GM12878 (cell line): ENCODE data around the gene GGT7. TPM values are rescaled to one million over a fixed set of nuclear protein-coding genes. Genes with fewer than 3 reads are reported as not detected.

Source experiments
- ATF7 ChIP-seq: fragments of 450-650 bp; IDR thresholded peaks from 2 replicates; pipeline ENCODE4 v1.6.1; 2016; ENCODE audit warnings: low read depth, mild to moderate bottlenecking
- CBX3 ChIP-seq: fragments of 200-600 bp; sonication (generic); IDR thresholded peaks from 2 replicates; pipeline ENCODE4 v1.6.1; 2016; ENCODE audit warnings: low read depth, borderline replicate concordance
- EED ChIP-seq: sonication (generic); IDR thresholded peaks from 2 replicates; pipeline ENCODE4 v1.6.1; 2016; ENCODE audit warnings: antibody characterized with exemption, low read depth
- FOS ChIP-seq: IDR thresholded peaks from 3 replicates; pipeline ENCODE4 v1.6.1; 2011; ENCODE audit warnings: borderline replicate concordance; ENCODE audit not compliant: insufficient read length; ENCODE audit errors: extremely low read depth
- FOXM1 ChIP-seq: IDR thresholded peaks from 2 replicates; pipeline ENCODE4 v1.6.1; 2012; ENCODE audit warnings: low read depth, mild to moderate bottlenecking, inconsistent platforms, low read length, moderate library complexity
- MYC ChIP-seq: IDR thresholded peaks from 2 replicates; pipeline ENCODE4 v1.6.1; 2011; ENCODE audit warnings: mild to moderate bottlenecking, low read length, moderate library complexity, inconsistent platforms; ENCODE audit not compliant: insufficient read depth, insufficient replicate concordance, insufficient read length, severe bottlenecking
- NFYB ChIP-seq: IDR thresholded peaks from 2 replicates; pipeline ENCODE4 v1.6.1; 2011; ENCODE audit warnings: low read depth, mild to moderate bottlenecking, low read length, improper control_type of control experiment, moderate library complexity; ENCODE audit not compliant: insufficient read depth
- RB1 ChIP-seq: fragments of 450-650 bp; formaldehyde crosslinking; IDR thresholded peaks from 2 replicates; pipeline ENCODE4 v1.6.1; 2017; ENCODE audit warnings: mild to moderate bottlenecking, borderline replicate concordance
- RELB ChIP-seq: fragments of 450-650 bp; IDR thresholded peaks from 2 replicates; pipeline ENCODE4 v1.6.1; 2017; ENCODE audit warnings: low read depth, mild to moderate bottlenecking, moderate library complexity
- SMARCA5 ChIP-seq: fragments of 450-650 bp; IDR thresholded peaks from 2 replicates; pipeline ENCODE4 v1.6.1; 2017; ENCODE audit warnings: mild to moderate bottlenecking
- SUPT20H ChIP-seq: IDR thresholded peaks from 2 replicates; pipeline ENCODE4 v1.6.1; 2011; ENCODE audit warnings: low read depth, mild to moderate bottlenecking, low read length, moderate library complexity, borderline replicate concordance; ENCODE audit not compliant: control insufficient read depth
- TARDBP ChIP-seq: IDR thresholded peaks from 2 replicates; pipeline ENCODE4 v1.6.1; 2016; ENCODE audit warnings: borderline replicate concordance
- polyA plus RNA-seq, 11 experiments: library from polyadenylated mRNA; depleted of rRNA in 4 of 11; unstranded in 6 of 11; stranded (reverse) in 5 of 11; fragments of >200 nt; fragmentation: Nextera tagmentation in 4 of 11; fragmentation: Illumina TruSeq in 1 of 11; extraction: Ambion mirVana in 4 of 11; extraction: Trizol in 1 of 11; gene quantifications; 1 replicate in 1 of 11; 2 replicates in 10 of 11; pipeline versions ENCODE4 v1.2.1 to v1.2.3, GENCODE V29; 2011 to 2016; ENCODE audit warnings: inconsistent platforms in 2 of 11, missing spikeins in 2 of 11, low read depth in 1 of 11
- total RNA-seq, 4 experiments: library from RNA; depleted of rRNA in 3 of 4; stranded (reverse); fragments of >200 nt in 3 of 4; fragmentation: Illumina TruSeq in 1 of 4; extraction: Trizol in 1 of 4; gene quantifications; 2 replicates each; pipeline versions ENCODE4 v1.2.1 to v1.2.3, GENCODE V29; 2013 to 2021
- TF ChIP-seq, protein P1 (sequence below): fragments of 450-650 bp; IDR thresholded peaks from 2 replicates; pipeline ENCODE4 v1.6.1; 2017; ENCODE audit warnings: mild to moderate bottlenecking, moderate library complexity
- TF ChIP-seq, protein P2 (sequence below): fragments of 450-650 bp; IDR thresholded peaks from 2 replicates; pipeline ENCODE4 v1.6.1; 2017; ENCODE audit warnings: antibody characterized with exemption, mild to moderate bottlenecking, moderate library complexity
- TF ChIP-seq, protein P3 (sequence below): fragments of 150-350 bp; IDR thresholded peaks from 2 replicates; pipeline ENCODE4 v1.6.1; 2014; ENCODE audit warnings: mild to moderate bottlenecking, low read depth, low read length
- TF ChIP-seq, protein P4 (sequence below): fragments of 450-650 bp; conservative IDR thresholded peaks from 2 replicates; pipeline ENCODE4 v1.6.1; 2017; ENCODE audit warnings: mild to moderate bottlenecking, moderate library complexity

The GGT7 gene
- total and polyA plus RNA-seq, 10 of the 15 experiments (the other 5 are each of a cell fraction or from before 2014, with no cell fraction given) = 0.02 to 14.7 (median 5.3) TPM

- TF ChIP-seq, protein P1, sequence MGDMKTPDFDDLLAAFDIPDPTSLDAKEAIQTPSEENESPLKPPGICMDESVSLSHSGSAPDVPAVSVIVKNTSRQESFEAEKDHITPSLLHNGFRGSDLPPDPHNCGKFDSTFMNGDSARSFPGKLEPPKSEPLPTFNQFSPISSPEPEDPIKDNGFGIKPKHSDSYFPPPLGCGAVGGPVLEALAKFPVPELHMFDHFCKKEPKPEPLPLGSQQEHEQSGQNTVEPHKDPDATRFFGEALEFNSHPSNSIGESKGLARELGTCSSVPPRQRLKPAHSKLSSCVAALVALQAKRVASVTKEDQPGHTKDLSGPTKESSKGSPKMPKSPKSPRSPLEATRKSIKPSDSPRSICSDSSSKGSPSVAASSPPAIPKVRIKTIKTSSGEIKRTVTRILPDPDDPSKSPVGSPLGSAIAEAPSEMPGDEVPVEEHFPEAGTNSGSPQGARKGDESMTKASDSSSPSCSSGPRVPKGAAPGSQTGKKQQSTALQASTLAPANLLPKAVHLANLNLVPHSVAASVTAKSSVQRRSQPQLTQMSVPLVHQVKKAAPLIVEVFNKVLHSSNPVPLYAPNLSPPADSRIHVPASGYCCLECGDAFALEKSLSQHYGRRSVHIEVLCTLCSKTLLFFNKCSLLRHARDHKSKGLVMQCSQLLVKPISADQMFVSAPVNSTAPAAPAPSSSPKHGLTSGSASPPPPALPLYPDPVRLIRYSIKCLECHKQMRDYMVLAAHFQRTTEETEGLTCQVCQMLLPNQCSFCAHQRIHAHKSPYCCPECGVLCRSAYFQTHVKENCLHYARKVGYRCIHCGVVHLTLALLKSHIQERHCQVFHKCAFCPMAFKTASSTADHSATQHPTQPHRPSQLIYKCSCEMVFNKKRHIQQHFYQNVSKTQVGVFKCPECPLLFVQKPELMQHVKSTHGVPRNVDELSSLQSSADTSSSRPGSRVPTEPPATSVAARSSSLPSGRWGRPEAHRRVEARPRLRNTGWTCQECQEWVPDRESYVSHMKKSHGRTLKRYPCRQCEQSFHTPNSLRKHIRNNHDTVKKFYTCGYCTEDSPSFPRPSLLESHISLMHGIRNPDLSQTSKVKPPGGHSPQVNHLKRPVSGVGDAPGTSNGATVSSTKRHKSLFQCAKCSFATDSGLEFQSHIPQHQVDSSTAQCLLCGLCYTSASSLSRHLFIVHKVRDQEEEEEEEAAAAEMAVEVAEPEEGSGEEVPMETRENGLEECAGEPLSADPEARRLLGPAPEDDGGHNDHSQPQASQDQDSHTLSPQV = no peak
- no peak for TF ChIP-seq RB1
- TF ChIP-seq EED = no peak
- TF ChIP-seq, protein P2, sequence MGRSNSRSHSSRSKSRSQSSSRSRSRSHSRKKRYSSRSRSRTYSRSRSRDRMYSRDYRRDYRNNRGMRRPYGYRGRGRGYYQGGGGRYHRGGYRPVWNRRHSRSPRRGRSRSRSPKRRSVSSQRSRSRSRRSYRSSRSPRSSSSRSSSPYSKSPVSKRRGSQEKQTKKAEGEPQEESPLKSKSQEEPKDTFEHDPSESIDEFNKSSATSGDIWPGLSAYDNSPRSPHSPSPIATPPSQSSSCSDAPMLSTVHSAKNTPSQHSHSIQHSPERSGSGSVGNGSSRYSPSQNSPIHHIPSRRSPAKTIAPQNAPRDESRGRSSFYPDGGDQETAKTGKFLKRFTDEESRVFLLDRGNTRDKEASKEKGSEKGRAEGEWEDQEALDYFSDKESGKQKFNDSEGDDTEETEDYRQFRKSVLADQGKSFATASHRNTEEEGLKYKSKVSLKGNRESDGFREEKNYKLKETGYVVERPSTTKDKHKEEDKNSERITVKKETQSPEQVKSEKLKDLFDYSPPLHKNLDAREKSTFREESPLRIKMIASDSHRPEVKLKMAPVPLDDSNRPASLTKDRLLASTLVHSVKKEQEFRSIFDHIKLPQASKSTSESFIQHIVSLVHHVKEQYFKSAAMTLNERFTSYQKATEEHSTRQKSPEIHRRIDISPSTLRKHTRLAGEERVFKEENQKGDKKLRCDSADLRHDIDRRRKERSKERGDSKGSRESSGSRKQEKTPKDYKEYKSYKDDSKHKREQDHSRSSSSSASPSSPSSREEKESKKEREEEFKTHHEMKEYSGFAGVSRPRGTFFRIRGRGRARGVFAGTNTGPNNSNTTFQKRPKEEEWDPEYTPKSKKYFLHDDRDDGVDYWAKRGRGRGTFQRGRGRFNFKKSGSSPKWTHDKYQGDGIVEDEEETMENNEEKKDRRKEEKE = no peak
- no peak for TF ChIP-seq CBX3
- TF ChIP-seq, protein P3, sequence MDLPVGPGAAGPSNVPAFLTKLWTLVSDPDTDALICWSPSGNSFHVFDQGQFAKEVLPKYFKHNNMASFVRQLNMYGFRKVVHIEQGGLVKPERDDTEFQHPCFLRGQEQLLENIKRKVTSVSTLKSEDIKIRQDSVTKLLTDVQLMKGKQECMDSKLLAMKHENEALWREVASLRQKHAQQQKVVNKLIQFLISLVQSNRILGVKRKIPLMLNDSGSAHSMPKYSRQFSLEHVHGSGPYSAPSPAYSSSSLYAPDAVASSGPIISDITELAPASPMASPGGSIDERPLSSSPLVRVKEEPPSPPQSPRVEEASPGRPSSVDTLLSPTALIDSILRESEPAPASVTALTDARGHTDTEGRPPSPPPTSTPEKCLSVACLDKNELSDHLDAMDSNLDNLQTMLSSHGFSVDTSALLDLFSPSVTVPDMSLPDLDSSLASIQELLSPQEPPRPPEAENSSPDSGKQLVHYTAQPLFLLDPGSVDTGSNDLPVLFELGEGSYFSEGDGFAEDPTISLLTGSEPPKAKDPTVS = no peak
- TF ChIP-seq ATF7 = no peak
- no peak for TF ChIP-seq SMARCA5
- no peak for TF ChIP-seq FOXM1
- TF ChIP-seq, protein P4, sequence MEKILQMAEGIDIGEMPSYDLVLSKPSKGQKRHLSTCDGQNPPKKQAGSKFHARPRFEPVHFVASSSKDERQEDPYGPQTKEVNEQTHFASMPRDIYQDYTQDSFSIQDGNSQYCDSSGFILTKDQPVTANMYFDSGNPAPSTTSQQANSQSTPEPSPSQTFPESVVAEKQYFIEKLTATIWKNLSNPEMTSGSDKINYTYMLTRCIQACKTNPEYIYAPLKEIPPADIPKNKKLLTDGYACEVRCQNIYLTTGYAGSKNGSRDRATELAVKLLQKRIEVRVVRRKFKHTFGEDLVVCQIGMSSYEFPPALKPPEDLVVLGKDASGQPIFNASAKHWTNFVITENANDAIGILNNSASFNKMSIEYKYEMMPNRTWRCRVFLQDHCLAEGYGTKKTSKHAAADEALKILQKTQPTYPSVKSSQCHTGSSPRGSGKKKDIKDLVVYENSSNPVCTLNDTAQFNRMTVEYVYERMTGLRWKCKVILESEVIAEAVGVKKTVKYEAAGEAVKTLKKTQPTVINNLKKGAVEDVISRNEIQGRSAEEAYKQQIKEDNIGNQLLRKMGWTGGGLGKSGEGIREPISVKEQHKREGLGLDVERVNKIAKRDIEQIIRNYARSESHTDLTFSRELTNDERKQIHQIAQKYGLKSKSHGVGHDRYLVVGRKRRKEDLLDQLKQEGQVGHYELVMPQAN = 0 out of 2 replicates have a peak, but pooled peaks have one; percentile 0
- no peak for TF ChIP-seq RELB
- no peak for TF ChIP-seq NFYB
- no peak for TF ChIP-seq MYC
- TF ChIP-seq FOS = no peak
- no peak for TF ChIP-seq TARDBP
- TF ChIP-seq SUPT20H = no peak
These were observed 46.9 kb downstream of the GGT7 start, which contains the start of gene NCOA6 (continued) for GRCh38 chr20:34825530-34826362.
